Epithelial cell of esophagus (primary cell): ENCODE results near the gene RPL15.
"Not testable (repeated sequence)": the region's sequence is repeated elsewhere in the genome, so short reads cannot be mapped to it uniquely, and the experiment has no call there.

Experiments
- DNase-seq: peaks from one replicate; pipeline ENCODE4 v3.0.0; 2010; ENCODE audit warnings: low read depth
- H3K4me3 ChIP-seq: 2 replicates; pipeline ENCODE4 v1.5.1; 2011; ENCODE audit warnings: mild to moderate bottlenecking, low read length, control low read depth
- TF ChIP-seq, protein P1 (sequence below): IDR thresholded peaks from 2 replicates; pipeline ENCODE4 v1.5.1; 2011; ENCODE audit warnings: low read depth, mild to moderate bottlenecking, low read length, control low read depth, inconsistent platforms; ENCODE audit not compliant: insufficient read depth; ENCODE audit errors: missing control alignments

Gene RPL15

DNA sequence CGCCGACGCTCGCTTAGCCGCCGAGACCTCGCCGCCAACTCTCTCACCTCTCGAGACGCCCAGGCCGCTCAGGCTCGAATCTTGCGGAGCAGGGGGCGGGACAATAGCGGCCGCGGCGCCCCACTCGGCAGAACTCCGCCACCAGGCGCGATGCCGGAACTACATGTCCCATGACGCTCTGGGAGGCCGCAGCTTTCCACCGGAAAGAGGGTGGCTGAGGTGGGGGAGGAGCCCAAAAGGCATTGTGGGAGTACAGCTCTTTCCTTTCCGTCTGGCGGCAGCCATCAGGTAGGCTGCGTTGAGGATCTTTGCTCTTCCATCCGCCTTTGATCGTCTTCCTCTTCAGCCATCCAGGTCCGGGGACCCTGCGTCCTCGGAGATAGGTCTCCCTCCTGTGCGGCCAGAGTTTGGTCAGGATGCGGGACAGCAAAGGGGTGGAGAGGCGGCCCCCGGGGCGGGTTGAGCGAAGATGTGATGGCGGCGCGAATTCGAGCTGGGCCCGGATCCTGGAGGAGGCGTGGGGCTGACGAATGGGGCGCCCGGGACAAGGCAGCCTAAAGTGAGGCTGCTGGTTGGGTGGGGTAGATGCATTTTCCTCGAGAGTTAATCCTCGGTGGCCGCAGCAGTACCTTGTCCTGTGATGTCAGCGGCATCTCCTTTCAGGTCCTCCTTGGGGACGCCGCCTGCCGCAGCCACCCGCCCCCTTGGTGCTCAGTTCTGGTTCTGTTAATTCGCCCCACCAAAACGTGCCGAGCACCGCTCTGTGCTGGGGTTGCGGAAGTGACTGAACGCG lies at the start of gene RPL15, which contains the start of gene NKIRAS1:
RPL15 (plus strand) TSS at position 247 of the 793 bp plus-strand sequence. CDS start 728 bp downstream, outside the sequence.
NKIRAS1 (minus strand) TSS at position 105 of the 793 bp plus-strand sequence. CDS start 6,086 bp downstream, outside the sequence.
- TF ChIP-seq, protein P1, sequence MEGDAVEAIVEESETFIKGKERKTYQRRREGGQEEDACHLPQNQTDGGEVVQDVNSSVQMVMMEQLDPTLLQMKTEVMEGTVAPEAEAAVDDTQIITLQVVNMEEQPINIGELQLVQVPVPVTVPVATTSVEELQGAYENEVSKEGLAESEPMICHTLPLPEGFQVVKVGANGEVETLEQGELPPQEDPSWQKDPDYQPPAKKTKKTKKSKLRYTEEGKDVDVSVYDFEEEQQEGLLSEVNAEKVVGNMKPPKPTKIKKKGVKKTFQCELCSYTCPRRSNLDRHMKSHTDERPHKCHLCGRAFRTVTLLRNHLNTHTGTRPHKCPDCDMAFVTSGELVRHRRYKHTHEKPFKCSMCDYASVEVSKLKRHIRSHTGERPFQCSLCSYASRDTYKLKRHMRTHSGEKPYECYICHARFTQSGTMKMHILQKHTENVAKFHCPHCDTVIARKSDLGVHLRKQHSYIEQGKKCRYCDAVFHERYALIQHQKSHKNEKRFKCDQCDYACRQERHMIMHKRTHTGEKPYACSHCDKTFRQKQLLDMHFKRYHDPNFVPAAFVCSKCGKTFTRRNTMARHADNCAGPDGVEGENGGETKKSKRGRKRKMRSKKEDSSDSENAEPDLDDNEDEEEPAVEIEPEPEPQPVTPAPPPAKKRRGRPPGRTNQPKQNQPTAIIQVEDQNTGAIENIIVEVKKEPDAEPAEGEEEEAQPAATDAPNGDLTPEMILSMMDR, result peak; percentile 53
- peak; percentile 98 for DNase-seq
- H3K4me3 ChIP-seq, result peak within 1 kb of the TSS; percentile 86

DNA sequence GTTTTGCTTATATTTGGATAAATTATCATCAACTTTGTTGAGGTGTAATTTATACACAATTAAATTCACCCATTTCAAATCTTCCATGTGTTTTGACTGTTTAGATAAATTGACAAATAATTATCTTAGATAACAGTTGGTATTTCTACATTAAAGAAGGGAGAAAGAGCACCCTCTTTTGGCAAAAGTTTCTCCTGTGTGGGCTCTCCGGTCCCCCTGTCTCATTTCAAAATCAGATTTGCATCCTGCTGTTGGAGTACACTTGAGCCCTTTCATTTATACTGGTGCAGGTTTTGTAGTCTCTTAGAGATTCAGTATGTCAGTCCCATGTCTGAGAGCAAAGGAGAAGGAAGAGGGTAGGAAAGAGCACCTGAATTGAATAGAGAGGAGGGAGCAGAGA lies 49.5 kb upstream of the RPL15 start:
- H3K4me3 ChIP-seq, result no peak overlapping the region
- TF ChIP-seq, protein P1, result no peak
- DNase-seq, result no peak

DNA sequence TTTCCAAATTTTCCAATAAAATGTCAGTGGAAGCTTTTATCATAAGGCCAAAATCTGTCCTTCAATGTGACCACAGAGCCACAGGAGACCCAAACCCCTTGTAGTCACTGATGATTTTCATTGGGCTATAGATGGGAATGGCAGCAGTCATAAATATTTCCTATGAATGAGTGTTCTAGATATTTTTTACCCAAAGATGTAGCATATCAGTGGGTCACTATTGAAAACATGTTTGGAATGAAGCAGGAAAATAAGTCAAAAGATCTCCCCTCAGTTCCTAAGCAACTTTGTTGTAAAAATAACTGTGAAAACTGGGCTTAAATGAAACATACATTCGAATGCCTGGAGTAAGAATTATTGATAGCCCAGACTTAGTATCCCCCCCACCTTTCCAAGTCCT lies 49.1 kb upstream of the RPL15 start:
- H3K4me3 ChIP-seq, result no peak overlapping the region
- no peak for DNase-seq
- TF ChIP-seq, protein P1, result no peak

GRCh38 chr3:23869977-23870662 lies 46.8 kb upstream of the RPL15 start:
- DNase-seq, result no peak
- TF ChIP-seq, protein P1, result no peak
- no peak overlapping the region for H3K4me3 ChIP-seq

- not testable (repeated sequence) for DNase-seq, H3K4me3 ChIP-seq
These were observed 46.3 kb upstream of the RPL15 start for GRCh38 chr3:23870663-23871043.

DNA sequence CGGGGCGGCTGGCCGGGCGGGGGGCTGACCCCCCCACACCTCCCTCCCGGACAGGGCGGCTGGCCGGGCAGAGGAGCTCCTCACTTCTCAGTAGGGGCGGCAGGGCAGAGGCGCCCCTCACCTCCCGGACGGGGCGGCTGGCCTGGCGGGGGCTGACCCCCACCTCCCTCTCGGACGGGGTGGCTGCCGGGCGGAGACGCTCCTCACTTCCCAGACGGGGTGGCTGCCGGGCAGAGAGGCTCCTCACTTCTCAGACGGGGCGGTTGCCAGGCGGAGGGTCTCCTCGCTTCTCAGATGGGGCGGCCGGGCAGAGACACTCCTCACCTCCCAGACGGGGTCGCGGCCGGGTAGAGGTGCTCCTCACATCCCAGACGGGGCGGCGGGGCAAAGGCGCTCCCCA lies 45.6 kb upstream of the RPL15 start:
- DNase-seq, H3K4me3 ChIP-seq: not testable (repeated sequence)

- DNase-seq, result no peak
- TF ChIP-seq, protein P1, result no peak
- H3K4me3 ChIP-seq, result no peak overlapping the region
These were observed 44.6 kb upstream of the RPL15 start for GRCh38 chr3:23872330-23872729.

- no peak overlapping the region for H3K4me3 ChIP-seq
- TF ChIP-seq, protein P1, result no peak
These were observed 43.0 kb upstream of the RPL15 start for GRCh38 chr3:23873941-23874340.

More at GRCh38 chr3:23873941-23874340, 43.0 kb upstream of the RPL15 start:
- peak; percentile 20 for DNase-seq
